ENCODE results near the gene ATF7IP2. TPM values are rescaled to one million over a fixed set of nuclear protein-coding genes. Genes with fewer than 3 reads are reported as not detected.

The ATF7IP2 gene
- total and polyA plus RNA-seq, 2 donors (not counting 3 experiments of a cell fraction or from before 2014, with no cell fraction given): 9.7 to 14.6 TPM

DNA sequence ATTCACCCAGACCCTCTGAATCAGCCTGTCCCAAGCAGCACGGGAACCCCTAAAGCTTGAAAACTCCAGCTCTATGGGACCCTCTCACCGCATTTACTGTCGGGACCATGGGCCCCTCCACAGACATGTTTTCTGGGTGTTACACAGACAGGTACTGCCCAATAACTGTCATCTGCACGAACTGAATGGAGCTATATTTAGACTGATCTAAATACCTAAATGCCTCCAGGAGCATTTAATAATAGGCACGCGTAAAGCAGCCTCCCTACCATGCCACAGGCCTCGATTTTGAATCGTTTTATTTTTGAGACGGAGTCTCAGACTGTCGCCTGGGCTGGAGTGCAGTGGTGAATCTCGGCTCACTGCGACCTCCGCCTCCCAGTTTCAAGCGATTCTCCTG lies 144.8 kb downstream of the ATF7IP2 start:
- Histone ChIP-seq H4K20me1 (replicated peaks; ENCODE audit: control insufficient read depth, extremely low read depth, insufficient read depth, low read length) (no peaks in the 10 kb centered on the region), H3K4me3 (replicated peaks in 1 of 3; ENCODE audit: insufficient read depth in 1 of 3, low read depth in 1 of 3, low read length in 3 of 3) (no peak overlapping the region), H3K27me3 (ENCODE audit: control insufficient read depth in 2 of 2, insufficient read depth in 2 of 2, low read length in 2 of 2) (no peaks in the 10 kb centered on the region), H3K36me3 (ENCODE audit: control insufficient read depth in 2 of 2, extremely low read depth in 1 of 2, insufficient read depth in 2 of 2, low read length in 2 of 2) (no peaks in the 10 kb centered on the region), H3K4me2 (ENCODE audit: insufficient read depth, low read length) (no peak overlapping the region), H3K79me2 (ENCODE audit: control insufficient read depth, insufficient read depth, low read length) (no peaks in the 10 kb centered on the region), H3K9me3 (replicated peaks; ENCODE audit: control insufficient read depth, insufficient read depth, low read length) (no peaks in the 10 kb centered on the region), H3K9ac (replicated peaks; ENCODE audit: extremely low read depth, insufficient read depth, low read length) (no peak overlapping the region), H3K27ac (ENCODE audit: insufficient read depth, low read depth, low read length) (no peak overlapping the region), H3K4me1 (ENCODE audit: control insufficient read depth, extremely low read depth, insufficient read depth, low read length) (no peaks in the 10 kb centered on the region), H2AFZ (ENCODE audit: low read depth, low read length) (no peak overlapping the region), H3K9me1 (replicated peaks; ENCODE audit: control insufficient read depth, extremely low read depth, insufficient read depth, low read length) (no peaks in the 10 kb centered on the region)
- dilution Hi-C loops (cut with MboI; ENCODE audit: extremely low pct_ligation_motif_present, low sequenced_read_pairs): no loop called here
- intact Hi-C loops (cut with micrococcal nuclease): no loop called here
- ChIA-PET POLR2A (no interaction called here), CTCF (interaction anchor here (0.7 to 2.0 kb wide), 2 partner anchors 8 to 387 kb away, joined by 3 to 8 read pairs; no protein-coding TSS in a partner anchor)
- DNase-seq (ENCODE audit: low read depth, low spot score): no peak
- TF ChIP-seq POLR2A (IDR thresholded peaks at IDR 0.05; ENCODE audit: low read depth, low read length): no peak
- no peak for TF ChIP-seq FOS (IDR thresholded peaks at IDR 0.05; ENCODE audit: borderline replicate concordance, insufficient read depth, low read length)
- TF ChIP-seq EZH2 (IDR thresholded peaks at IDR 0.05; ENCODE audit: borderline replicate concordance, low read depth, low read length, severe bottlenecking): no peak
- no peak for TF ChIP-seq JUN (IDR thresholded peaks at IDR 0.05; ENCODE audit: borderline replicate concordance, insufficient read depth, insufficient read length, low read depth)
- no peak for TF ChIP-seq MYC (IDR thresholded peaks at IDR 0.05; ENCODE audit: low read depth, low read length)
- TF ChIP-seq, protein P1, sequence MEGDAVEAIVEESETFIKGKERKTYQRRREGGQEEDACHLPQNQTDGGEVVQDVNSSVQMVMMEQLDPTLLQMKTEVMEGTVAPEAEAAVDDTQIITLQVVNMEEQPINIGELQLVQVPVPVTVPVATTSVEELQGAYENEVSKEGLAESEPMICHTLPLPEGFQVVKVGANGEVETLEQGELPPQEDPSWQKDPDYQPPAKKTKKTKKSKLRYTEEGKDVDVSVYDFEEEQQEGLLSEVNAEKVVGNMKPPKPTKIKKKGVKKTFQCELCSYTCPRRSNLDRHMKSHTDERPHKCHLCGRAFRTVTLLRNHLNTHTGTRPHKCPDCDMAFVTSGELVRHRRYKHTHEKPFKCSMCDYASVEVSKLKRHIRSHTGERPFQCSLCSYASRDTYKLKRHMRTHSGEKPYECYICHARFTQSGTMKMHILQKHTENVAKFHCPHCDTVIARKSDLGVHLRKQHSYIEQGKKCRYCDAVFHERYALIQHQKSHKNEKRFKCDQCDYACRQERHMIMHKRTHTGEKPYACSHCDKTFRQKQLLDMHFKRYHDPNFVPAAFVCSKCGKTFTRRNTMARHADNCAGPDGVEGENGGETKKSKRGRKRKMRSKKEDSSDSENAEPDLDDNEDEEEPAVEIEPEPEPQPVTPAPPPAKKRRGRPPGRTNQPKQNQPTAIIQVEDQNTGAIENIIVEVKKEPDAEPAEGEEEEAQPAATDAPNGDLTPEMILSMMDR (IDR thresholded peaks at IDR 0.05; ENCODE audit: extremely low read depth in 1 of 2, insufficient read depth in 1 of 2, low read depth in 1 of 2, low read length in 2 of 2): no peak
- TF ChIP-seq POLR2AphosphoS5 (IDR thresholded peaks at IDR 0.05; ENCODE audit: insufficient read depth, low read depth, low read length): no peak
- TF ChIP-seq GATA2 (IDR thresholded peaks at IDR 0.05; ENCODE audit: insufficient read depth, insufficient read length, low read depth, low read length): no peak
- TF ChIP-seq, protein P2, sequence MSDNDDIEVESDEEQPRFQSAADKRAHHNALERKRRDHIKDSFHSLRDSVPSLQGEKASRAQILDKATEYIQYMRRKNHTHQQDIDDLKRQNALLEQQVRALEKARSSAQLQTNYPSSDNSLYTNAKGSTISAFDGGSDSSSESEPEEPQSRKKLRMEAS (IDR thresholded peaks at IDR 0.05; ENCODE audit: insufficient read depth, insufficient read length): no peak
- BruUV-seq (replicated peaks): no TSS peak
- FAIRE-seq: no peak
